RWPE1 (cell line): Measurements from ENCODE around the gene AHCYL2.

Experiments
- CTCF ChIA-PET: fragments of 350-600 bp; sonication (Branson Sonifier 250); formaldehyde crosslinking; extraction: SDS; loops from one replicate; lab custom pipeline; 2021; lab: Yijun Ruan, JAX
- POLR2A ChIA-PET: fragments of 400-600 bp; formaldehyde crosslinking; extraction: SDS; loops from one replicate; lab custom pipeline; 2020; ENCODE audit warnings: antibody characterized with exemption; ENCODE audit not compliant: low non-redundant PET; lab: Yijun Ruan, JAX
- DNase-seq: peaks from one replicate; pipeline ENCODE4 v3.0.0; 2012; ENCODE audit warnings: low spot score
- H3K27ac ChIP-seq: fragments of 450-650 bp; 2 replicates; pipeline ENCODE4 v1.5.1; 2017
- CTCF ChIP-seq: fragments of 450-650 bp; conservative IDR thresholded peaks from 2 replicates; pipeline ENCODE4 v1.5.1; 2017; ENCODE audit warnings: low read depth, mild to moderate bottlenecking

AHCYL2 gene

GRCh38 chr7:129461809-129462208 is 237.0 kb downstream of the AHCYL2 start:
- no peak for TF ChIP-seq CTCF
- DNase-seq = no peak
- no peak overlapping the region for H3K27ac ChIP-seq
- POLR2A ChIA-PET = no interaction called here
- CTCF ChIA-PET = no interaction called here

- H3K27ac ChIP-seq = no peak overlapping the region
- TF ChIP-seq CTCF = no peak
- no peak for DNase-seq
- ChIA-PET POLR2A (no interaction called here), CTCF (no interaction called here)
Observed at GRCh38 chr7:129462420-129462819, 237.6 kb downstream of the AHCYL2 start.

DNA sequence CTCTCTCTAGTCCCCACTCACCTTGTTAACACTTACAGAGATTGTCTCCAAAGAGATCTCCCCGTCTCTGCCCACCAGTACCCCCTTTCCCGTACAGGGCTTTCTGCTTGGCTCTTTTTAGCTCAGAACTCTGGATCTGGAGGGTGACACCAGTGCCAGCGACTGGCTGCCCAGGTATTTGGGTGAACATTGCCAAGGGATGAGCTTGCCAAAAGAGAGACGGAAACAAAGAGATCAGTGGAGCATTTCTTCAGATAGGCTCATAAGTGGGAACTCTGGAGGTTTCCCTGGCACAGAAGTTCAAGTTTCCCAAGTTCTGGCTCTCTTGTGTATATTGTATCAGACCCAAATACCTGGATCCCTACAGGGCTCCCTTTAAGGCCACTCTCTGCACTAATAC is 239.4 kb downstream of the AHCYL2 start:
- CTCF ChIA-PET = interaction anchor here (0.6 to 1.2 kb wide), 3 partner anchors 9 to 181 kb away, joined by 3 to 5 read pairs (median 4); no protein-coding TSS in a partner anchor
- POLR2A ChIA-PET = no interaction called here
- H3K27ac ChIP-seq = no peak overlapping the region
- no peak for DNase-seq
- TF ChIP-seq CTCF = no peak

- POLR2A ChIA-PET = no interaction called here
- CTCF ChIA-PET = interaction anchor here (0.6 to 1.2 kb wide), 3 partner anchors 8 to 179 kb away, joined by 3 to 5 read pairs (median 3); no protein-coding TSS in a partner anchor
- no peak for TF ChIP-seq CTCF
- no peak overlapping the region for H3K27ac ChIP-seq
- no peak for DNase-seq
Observed at GRCh38 chr7:129465080-129465479, 240.2 kb downstream of the AHCYL2 start.

GRCh38 chr7:129466796-129467195 is 242.0 kb downstream of the AHCYL2 start:
- DNase-seq = no peak
- H3K27ac ChIP-seq = no peak overlapping the region
- CTCF ChIA-PET = no interaction called here
- TF ChIP-seq CTCF = no peak
- POLR2A ChIA-PET = no interaction called here

- ChIA-PET POLR2A (no interaction called here), CTCF (no interaction called here)
- no peak for DNase-seq
- no peak for TF ChIP-seq CTCF
- H3K27ac ChIP-seq = no peak overlapping the region
Observed at GRCh38 chr7:129468087-129468486, 243.3 kb downstream of the AHCYL2 start.
